PC-3 (cell line): ENCODE measurements around the gene NEDD4L. TPM values are rescaled to one million over a fixed set of nuclear protein-coding genes. Genes with fewer than 3 reads are reported as not detected.
A peak's percentile ranks its signal among the peaks of the same experiment; 100 is the strongest.

Source experiments
- ATAC-seq: fragments of 200-7000 bp; cut with Tn5 transposase; 2 replicates; pipeline ENCODE4 v1.9.1; 2020; ENCODE audit warnings: mild to moderate bottlenecking, moderate library complexity
- BruUV-seq: library from RNA; stranded (reverse); fragments of 400-500 nt; replicated peaks from 2 replicates; lab custom pipeline; 2021; lab: Mats Ljungman, UMichigan
- CTCF ChIA-PET: fragments of 300-600 bp; sonication (Branson Sonifier 250); formaldehyde crosslinking; loops from one replicate; lab custom pipeline; 2022; ENCODE audit warnings: antibody characterized with exemption; lab: Charles Lee
- POLR2A ChIA-PET: fragments of 300-600 bp; sonication (Branson Sonifier 250); formaldehyde crosslinking; loops from one replicate; lab custom pipeline; 2022; ENCODE audit warnings: antibody characterized with exemption; ENCODE audit not compliant: unreplicated experiment; lab: Charles Lee
- DNase-seq: peaks from one replicate; pipeline ENCODE4 v3.0.0-alpha.2; 2015
- H2AFZ ChIP-seq: fragments of 300-600 bp; sonication (generic); 2 replicates; pipeline ENCODE4 v1.6.0; 2016; ENCODE audit warnings: antibody characterized with exemption, low read length
- H3F3A ChIP-seq: fragments of 300-600 bp; sonication (generic); one replicate; pipeline ENCODE4 v1.6.0; 2017; ENCODE audit warnings: antibody characterized with exemption, low read length, control low read depth, mild to moderate bottlenecking; ENCODE audit not compliant: unreplicated experiment
- H3K27ac ChIP-seq: fragments of 300-600 bp; sonication (generic); 2 replicates; pipeline ENCODE4 v1.5.1; 2016; ENCODE audit warnings: mild to moderate bottlenecking, low read length
- H3K27me3 ChIP-seq: fragments of 300-600 bp; sonication (generic); 2 replicates; pipeline ENCODE4 v1.6.1; 2016; ENCODE audit warnings: low read length, mixed read lengths
- H3K36me3 ChIP-seq: fragments of 300-600 bp; sonication (generic); 2 replicates; pipeline ENCODE4 v1.6.1; 2016; ENCODE audit warnings: low read depth, mixed run types, low read length, mixed read lengths
- H3K4me1 ChIP-seq: fragments of 300-600 bp; sonication (generic); 2 replicates; pipeline ENCODE4 v1.5.1; 2016; ENCODE audit warnings: low read length; ENCODE audit not compliant: insufficient read depth
- H3K4me2 ChIP-seq: fragments of 300-600 bp; sonication (generic); 2 replicates; pipeline ENCODE4 v1.6.0; 2016; ENCODE audit warnings: low read length
- H3K4me3 ChIP-seq: fragments of 300-600 bp; sonication (generic); 2 replicates; pipeline ENCODE4 v1.5.1; 2016; ENCODE audit warnings: mild to moderate bottlenecking, low read length, mixed read lengths
- H3K79me2 ChIP-seq: fragments of 300-600 bp; sonication (generic); 2 replicates; pipeline ENCODE4 v1.6.1; 2017; ENCODE audit warnings: low read length, mixed read lengths
- H3K9ac ChIP-seq: fragments of 300-600 bp; sonication (generic); 2 replicates; pipeline ENCODE4 v1.6.0; 2016; ENCODE audit warnings: mild to moderate bottlenecking, low read length
- H3K9me2 ChIP-seq: fragments of 300-600 bp; sonication (generic); replicated peaks from 2 replicates; pipeline ENCODE4 v1.6.1; 2016; ENCODE audit warnings: mixed run types, low read length, mixed read lengths
- H3K9me3 ChIP-seq: fragments of 300-600 bp; sonication (generic); 2 replicates; pipeline ENCODE4 v1.6.1; 2016; ENCODE audit warnings: low read length, mixed read lengths
- H4K20me1 ChIP-seq: fragments of 300-600 bp; sonication (generic); 2 replicates; pipeline ENCODE4 v1.6.1; 2016; ENCODE audit warnings: low read length, mixed read lengths
- EZH2 ChIP-seq: fragments of 300-600 bp; sonication (generic); IDR thresholded peaks from one replicate; pipeline ENCODE4 v1.6.1; 2017; ENCODE audit warnings: antibody characterized with exemption, mild to moderate bottlenecking, low read length; ENCODE audit not compliant: unreplicated experiment
- EZH2phosphoT487 ChIP-seq: fragments of 300-600 bp; sonication (generic); IDR thresholded peaks from 2 replicates; pipeline ENCODE4 v1.6.1; 2018; ENCODE audit warnings: mild to moderate bottlenecking, antibody characterized with exemption, low read length, borderline replicate concordance
- intact Hi-C: fragments of 100-400 bp; cut with micrococcal nuclease; formaldehyde crosslinking; loops from 2 replicates; pipeline ENCODE4 v1.9.0; 2023
- total RNA-seq: library from RNA; depleted of rRNA; stranded (reverse); fragments of >200 nt; gene quantifications from 2 replicates; pipeline ENCODE4 v1.2.3, GENCODE V29; 2014
- TF ChIP-seq, protein P1 (sequence below): fragments of 300-600 bp; sonication (generic); conservative IDR thresholded peaks from 2 replicates; pipeline ENCODE4 v1.5.1; 2017; ENCODE audit warnings: antibody characterized with exemption, low read depth, mild to moderate bottlenecking, low read length

The NEDD4L gene
- total RNA-seq, 1 experiment from 2014 or later = 105 TPM

DNA sequence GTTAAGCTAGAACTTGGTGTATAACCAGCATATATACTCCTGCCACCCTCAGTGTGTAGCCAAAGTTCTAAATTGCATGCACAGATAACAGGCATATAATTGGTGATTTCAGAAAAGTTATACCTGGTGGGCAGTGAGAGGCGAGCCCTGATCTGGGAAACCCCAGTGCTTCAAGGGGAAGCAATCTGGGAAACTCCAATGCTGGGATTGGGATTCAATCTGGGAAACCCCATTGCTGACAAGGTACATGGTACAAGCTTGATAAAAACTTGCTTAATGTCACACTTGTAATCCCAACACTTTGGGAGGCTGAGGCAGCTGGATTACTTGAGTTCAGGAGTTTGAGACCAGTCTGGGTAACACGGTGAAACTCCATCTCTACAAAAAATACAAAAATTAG lies 147.6 kb downstream of the NEDD4L start:
- ChIA-PET POLR2A (no interaction called here), CTCF (interaction anchor here (0.6 kb wide), 1 partner anchor 62 kb away, joined by 3 read pairs; no protein-coding TSS in a partner anchor)
- Histone ChIP-seq H3K9me2 (no peaks in the 10 kb centered on the region), H3K9ac (no peak overlapping the region), H3K4me2 (no peak overlapping the region), H3K36me3 (no peaks in the 10 kb centered on the region), H3K9me3 (no peaks in the 10 kb centered on the region), H3K4me1 (peaks cover 45% of the 10 kb centered on the region), H3K4me3 (no peak overlapping the region), H3K27ac (no peak overlapping the region), H3K79me2 (peaks cover 79% of the 10 kb centered on the region), H3K27me3 (no peaks in the 10 kb centered on the region), H2AFZ (no peak overlapping the region), H3F3A (peaks cover 6% of the 10 kb centered on the region), H4K20me1 (no peaks in the 10 kb centered on the region)
- ATAC-seq = no peak
- DNase-seq = no peak
- intact Hi-C loops = no loop called here
- TF ChIP-seq EZH2 (no peak), EZH2phosphoT487 (no peak)
- TF ChIP-seq, protein P1, sequence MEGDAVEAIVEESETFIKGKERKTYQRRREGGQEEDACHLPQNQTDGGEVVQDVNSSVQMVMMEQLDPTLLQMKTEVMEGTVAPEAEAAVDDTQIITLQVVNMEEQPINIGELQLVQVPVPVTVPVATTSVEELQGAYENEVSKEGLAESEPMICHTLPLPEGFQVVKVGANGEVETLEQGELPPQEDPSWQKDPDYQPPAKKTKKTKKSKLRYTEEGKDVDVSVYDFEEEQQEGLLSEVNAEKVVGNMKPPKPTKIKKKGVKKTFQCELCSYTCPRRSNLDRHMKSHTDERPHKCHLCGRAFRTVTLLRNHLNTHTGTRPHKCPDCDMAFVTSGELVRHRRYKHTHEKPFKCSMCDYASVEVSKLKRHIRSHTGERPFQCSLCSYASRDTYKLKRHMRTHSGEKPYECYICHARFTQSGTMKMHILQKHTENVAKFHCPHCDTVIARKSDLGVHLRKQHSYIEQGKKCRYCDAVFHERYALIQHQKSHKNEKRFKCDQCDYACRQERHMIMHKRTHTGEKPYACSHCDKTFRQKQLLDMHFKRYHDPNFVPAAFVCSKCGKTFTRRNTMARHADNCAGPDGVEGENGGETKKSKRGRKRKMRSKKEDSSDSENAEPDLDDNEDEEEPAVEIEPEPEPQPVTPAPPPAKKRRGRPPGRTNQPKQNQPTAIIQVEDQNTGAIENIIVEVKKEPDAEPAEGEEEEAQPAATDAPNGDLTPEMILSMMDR = no peak
- BruUV-seq = no TSS peak

DNA sequence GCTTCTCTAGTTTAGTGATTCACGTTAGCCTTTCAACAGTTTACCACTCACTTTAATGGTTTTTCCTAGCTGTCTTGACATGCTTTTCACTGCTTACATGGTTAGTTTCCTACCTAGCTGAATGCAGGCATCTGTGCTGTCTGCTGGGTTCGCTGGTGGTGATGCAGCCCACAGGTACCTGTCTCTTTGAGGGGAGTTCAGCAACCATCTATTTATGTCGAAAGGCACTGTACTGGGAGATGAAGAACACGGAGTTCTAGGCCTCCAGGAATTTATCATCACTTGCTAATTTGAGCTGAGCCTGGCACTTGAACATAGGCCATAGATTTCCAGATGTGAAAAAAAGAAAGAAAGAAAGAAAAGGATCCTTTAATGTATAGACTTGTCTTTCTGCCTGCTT lies 148.5 kb downstream of the NEDD4L start:
- H3K79me2 ChIP-seq = peaks cover 83% of the 10 kb centered on the region
- peaks cover 45% of the 10 kb centered on the region for H3K4me1 ChIP-seq
- H3K9me2 ChIP-seq = no peaks in the 10 kb centered on the region
- DNase-seq (no peak), ATAC-seq (no peak)
- no peaks in the 10 kb centered on the region for H3K9me3 ChIP-seq
- CTCF ChIA-PET = no interaction called here
- no peaks in the 10 kb centered on the region for H3F3A ChIP-seq
- H3K27me3 ChIP-seq = no peaks in the 10 kb centered on the region
- POLR2A ChIA-PET = no interaction called here
- intact Hi-C loops = no loop called here
- no peak overlapping the region for H3K9ac ChIP-seq
- no peak overlapping the region for H3K27ac ChIP-seq
- TF ChIP-seq EZH2phosphoT487 = no peak
- TF ChIP-seq, protein P1 = no peak
- TF ChIP-seq EZH2 = no peak
- no peak overlapping the region for H3K4me2 ChIP-seq
- no peak overlapping the region for H2AFZ ChIP-seq
- H3K36me3 ChIP-seq = no peaks in the 10 kb centered on the region
- no peak overlapping the region for H3K4me3 ChIP-seq
- no TSS peak for BruUV-seq
- H4K20me1 ChIP-seq = no peaks in the 10 kb centered on the region

DNA sequence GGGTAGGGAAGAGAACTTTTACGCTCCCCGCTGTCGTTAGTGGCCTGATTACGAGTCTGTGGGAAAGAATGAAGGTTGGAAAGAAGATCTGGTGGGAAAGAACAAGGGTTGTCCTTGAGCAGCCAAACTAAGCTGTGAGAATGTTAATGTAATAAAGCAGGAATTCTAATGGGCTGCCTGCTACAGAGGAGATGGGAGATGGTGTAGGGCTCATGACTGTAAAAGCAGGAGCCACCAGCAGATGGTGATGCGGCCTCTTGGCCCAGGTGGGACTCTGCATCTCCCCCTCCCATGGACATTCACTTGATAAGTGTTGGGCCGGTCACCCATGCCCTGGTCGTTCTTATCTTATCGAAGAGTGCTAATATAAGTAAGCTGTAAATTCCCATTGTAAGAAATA lies 150.0 kb downstream of the NEDD4L start:
- BruUV-seq = no TSS peak
- DNase-seq (peak; percentile 6), ATAC-seq (peak; percentile 14; the same call in 1 of the 2 replicates)
- no peaks in the 10 kb centered on the region for H3K9me3 ChIP-seq
- no peaks in the 10 kb centered on the region for H3K9me2 ChIP-seq
- peaks cover 72% of the 10 kb centered on the region for H3K79me2 ChIP-seq
- ChIA-PET CTCF (interaction anchor here (0.6 kb wide), 1 partner anchor 30 kb away, joined by 3 read pairs; no protein-coding TSS in a partner anchor), POLR2A (no interaction called here)
- peaks cover 40% of the 10 kb centered on the region for H3K4me1 ChIP-seq
- H3K27me3 ChIP-seq = no peaks in the 10 kb centered on the region
- H3K27ac ChIP-seq = no peak overlapping the region
- intact Hi-C loops = no loop called here
- H3K36me3 ChIP-seq = no peaks in the 10 kb centered on the region
- no peak overlapping the region for H3K4me2 ChIP-seq
- H4K20me1 ChIP-seq = no peaks in the 10 kb centered on the region
- H3F3A ChIP-seq = no peaks in the 10 kb centered on the region
- H3K4me3 ChIP-seq = no peak overlapping the region
- H3K9ac ChIP-seq = no peak overlapping the region
- no peak overlapping the region for H2AFZ ChIP-seq
- TF ChIP-seq, protein P1 = peak; percentile 43; the same call in 1 of the 2 replicates
- TF ChIP-seq EZH2 = no peak
- TF ChIP-seq EZH2phosphoT487 = no peak
